T-helper 1 cell treated with Interleukin-12 subunit alpha and Interleukin-12 subunit beta and Interleukin-4 antibody, amounts not matched to agents 30 μg/mL and 1 μg/mL, for 36 hours (primary cell): Measurements from ENCODE around the gene IGFBP3.

Experiments
- H3K27ac Mint-ChIP-seq: one replicate; pipeline ENCODE4 v1.8.0; 2021; ENCODE audit warnings: mild to moderate bottlenecking, mixed read lengths
- H3K27me3 Mint-ChIP-seq: one replicate; pipeline ENCODE4 v1.8.0; 2021; ENCODE audit warnings: low read depth, mixed read lengths
- H3K36me3 Mint-ChIP-seq: one replicate; pipeline ENCODE4 v1.8.0; 2021; ENCODE audit warnings: low read depth, mixed read lengths
- H3K4me1 Mint-ChIP-seq: one replicate; pipeline ENCODE4 v1.8.0; 2021; ENCODE audit warnings: low read depth, mixed read lengths
- H3K4me3 Mint-ChIP-seq: one replicate; pipeline ENCODE4 v1.8.0; 2021; ENCODE audit warnings: mild to moderate bottlenecking, moderate library complexity, mixed read lengths
- H3K9me3 Mint-ChIP-seq: one replicate; pipeline ENCODE4 v1.8.0; 2021; ENCODE audit warnings: mixed read lengths

Gene IGFBP3

GRCh38 chr7:45917064-45917463, 4.0 kb downstream of the IGFBP3 start:
- no peak overlapping the region for H3K27ac Mint-ChIP-seq
- peaks cover 41% of the 10 kb centered on the region for H3K27me3 Mint-ChIP-seq
- no peak overlapping the region for H3K4me3 Mint-ChIP-seq

GRCh38 chr7:45915606-45916005, 5.5 kb downstream of the IGFBP3 start:
- Mint-ChIP-seq H3K27ac (no peak overlapping the region), H3K36me3 (peaks cover 2% of the 10 kb centered on the region), H3K9me3 (no peaks in the 10 kb centered on the region), H3K4me1 (peaks cover 4% of the 10 kb centered on the region), H3K27me3 (peaks cover 34% of the 10 kb centered on the region), H3K4me3 (no peak overlapping the region)

More at GRCh38 chr7:45917064-45917463, 4.0 kb downstream of the IGFBP3 start:
- H3K9me3 Mint-ChIP-seq, result no peaks in the 10 kb centered on the region
- peaks cover 5% of the 10 kb centered on the region for H3K4me1 Mint-ChIP-seq
- H3K36me3 Mint-ChIP-seq, result peaks cover 2% of the 10 kb centered on the region

- no peaks in the 10 kb centered on the region for H3K9me3 Mint-ChIP-seq
- H3K27ac Mint-ChIP-seq, result no peak overlapping the region
- peaks cover 31% of the 10 kb centered on the region for H3K27me3 Mint-ChIP-seq
- no peaks in the 10 kb centered on the region for H3K36me3 Mint-ChIP-seq
- H3K4me3 Mint-ChIP-seq, result no peak overlapping the region
- H3K4me1 Mint-ChIP-seq, result no peaks in the 10 kb centered on the region
These were observed 6.2 kb downstream of the IGFBP3 start for GRCh38 chr7:45914911-45915310.

- no peak overlapping the region for H3K4me3 Mint-ChIP-seq
- peaks cover 17% of the 10 kb centered on the region for H3K27me3 Mint-ChIP-seq
- no peaks in the 10 kb centered on the region for H3K9me3 Mint-ChIP-seq
- H3K27ac Mint-ChIP-seq, result no peak overlapping the region
- no peaks in the 10 kb centered on the region for H3K4me1 Mint-ChIP-seq
- no peaks in the 10 kb centered on the region for H3K36me3 Mint-ChIP-seq
These were observed 8.1 kb downstream of the IGFBP3 start for GRCh38 chr7:45912972-45913371.

GRCh38 chr7:45911311-45911710, 9.8 kb downstream of the IGFBP3 start:
- Mint-ChIP-seq H3K27ac (no peak overlapping the region), H3K4me1 (no peaks in the 10 kb centered on the region), H3K9me3 (no peaks in the 10 kb centered on the region), H3K27me3 (peaks cover 8% of the 10 kb centered on the region), H3K36me3 (no peaks in the 10 kb centered on the region), H3K4me3 (no peak overlapping the region)

- no peak overlapping the region for H3K27ac Mint-ChIP-seq
- peaks cover 8% of the 10 kb centered on the region for H3K27me3 Mint-ChIP-seq
- no peak overlapping the region for H3K4me3 Mint-ChIP-seq
- no peaks in the 10 kb centered on the region for H3K36me3 Mint-ChIP-seq
- no peaks in the 10 kb centered on the region for H3K4me1 Mint-ChIP-seq
- H3K9me3 Mint-ChIP-seq, result no peaks in the 10 kb centered on the region
These were observed 10.2 kb downstream of the IGFBP3 start for GRCh38 chr7:45910855-45911254.

- Mint-ChIP-seq H3K27ac (no peak overlapping the region), H3K27me3 (peaks cover 8% of the 10 kb centered on the region), H3K4me1 (no peaks in the 10 kb centered on the region), H3K4me3 (no peak overlapping the region), H3K9me3 (no peaks in the 10 kb centered on the region), H3K36me3 (no peaks in the 10 kb centered on the region)
These were observed 11.5 kb downstream of the IGFBP3 start for GRCh38 chr7:45909561-45909960.

- no peaks in the 10 kb centered on the region for H3K36me3 Mint-ChIP-seq
- no peaks in the 10 kb centered on the region for H3K27me3 Mint-ChIP-seq
- no peaks in the 10 kb centered on the region for H3K4me1 Mint-ChIP-seq
- no peak overlapping the region for H3K27ac Mint-ChIP-seq
- H3K4me3 Mint-ChIP-seq, result no peak overlapping the region
- no peaks in the 10 kb centered on the region for H3K9me3 Mint-ChIP-seq
These were observed 18.3 kb downstream of the IGFBP3 start for GRCh38 chr7:45902820-45903219.

- Mint-ChIP-seq H3K9me3 (no peaks in the 10 kb centered on the region), H3K36me3 (no peaks in the 10 kb centered on the region), H3K27me3 (peaks cover 3% of the 10 kb centered on the region), H3K4me3 (no peak overlapping the region), H3K27ac (no peak overlapping the region), H3K4me1 (no peaks in the 10 kb centered on the region)
These were observed 19.5 kb downstream of the IGFBP3 start for GRCh38 chr7:45901566-45901965.

- peaks cover 9% of the 10 kb centered on the region for H3K27me3 Mint-ChIP-seq
- H3K36me3 Mint-ChIP-seq, result no peaks in the 10 kb centered on the region
- H3K27ac Mint-ChIP-seq, result no peak overlapping the region
- H3K4me3 Mint-ChIP-seq, result no peak overlapping the region
- no peaks in the 10 kb centered on the region for H3K9me3 Mint-ChIP-seq
- H3K4me1 Mint-ChIP-seq, result no peaks in the 10 kb centered on the region
These were observed 22.9 kb downstream of the IGFBP3 start for GRCh38 chr7:45898222-45898621.

GRCh38 chr7:45897042-45897690, 23.9 kb downstream of the IGFBP3 start:
- Mint-ChIP-seq H3K36me3 (no peaks in the 10 kb centered on the region), H3K9me3 (no peaks in the 10 kb centered on the region), H3K27me3 (peaks cover 9% of the 10 kb centered on the region), H3K4me3 (no peak overlapping the region), H3K4me1 (no peaks in the 10 kb centered on the region), H3K27ac (no peak overlapping the region)

- peaks cover 27% of the 10 kb centered on the region for H3K27me3 Mint-ChIP-seq
- H3K4me1 Mint-ChIP-seq, result no peaks in the 10 kb centered on the region
- H3K4me3 Mint-ChIP-seq, result no peak overlapping the region
- H3K36me3 Mint-ChIP-seq, result no peaks in the 10 kb centered on the region
- no peaks in the 10 kb centered on the region for H3K9me3 Mint-ChIP-seq
- H3K27ac Mint-ChIP-seq, result no peak overlapping the region
These were observed 26.4 kb downstream of the IGFBP3 start for GRCh38 chr7:45894665-45895062.

- Mint-ChIP-seq H3K27ac (no peak overlapping the region), H3K36me3 (no peaks in the 10 kb centered on the region), H3K4me3 (no peak overlapping the region), H3K4me1 (no peaks in the 10 kb centered on the region), H3K27me3 (peaks cover 32% of the 10 kb centered on the region), H3K9me3 (no peaks in the 10 kb centered on the region)
These were observed 26.9 kb downstream of the IGFBP3 start for GRCh38 chr7:45893996-45894664.

GRCh38 chr7:45893374-45893995, 27.6 kb downstream of the IGFBP3 start:
- Mint-ChIP-seq H3K4me3 (no peak overlapping the region), H3K36me3 (no peaks in the 10 kb centered on the region), H3K27ac (no peak overlapping the region), H3K27me3 (peaks cover 35% of the 10 kb centered on the region), H3K9me3 (no peaks in the 10 kb centered on the region), H3K4me1 (no peaks in the 10 kb centered on the region)

- H3K27ac Mint-ChIP-seq, result no peak overlapping the region
- peaks cover 44% of the 10 kb centered on the region for H3K27me3 Mint-ChIP-seq
- no peaks in the 10 kb centered on the region for H3K9me3 Mint-ChIP-seq
- H3K4me1 Mint-ChIP-seq, result no peaks in the 10 kb centered on the region
- no peaks in the 10 kb centered on the region for H3K36me3 Mint-ChIP-seq
- no peak overlapping the region for H3K4me3 Mint-ChIP-seq
These were observed 28.6 kb downstream of the IGFBP3 start for GRCh38 chr7:45892407-45893035.
